COR-L47 (cell line): Measurements from ENCODE around the gene ATRN.

ENCODE experiments used
- DNase-seq: peaks from one replicate; lab custom pipeline; 2025; lab: John Stamatoyannopoulos, UW

ATRN gene

GRCh38 chr20:3674995-3675900 lies 204.4 kb downstream of the ATRN start:
- no peak for DNase-seq

- no peak for DNase-seq
Measured at GRCh38 chr20:3677733-3678132, 206.9 kb downstream of the ATRN start.

- DNase-seq = no peak
Measured at GRCh38 chr20:3678198-3678597, 207.4 kb downstream of the ATRN start.

- no peak for DNase-seq
Measured at GRCh38 chr20:3678856-3679720, 208.3 kb downstream of the ATRN start.

- DNase-seq = no peak
Measured at GRCh38 chr20:3679749-3680700, 209.2 kb downstream of the ATRN start.

- DNase-seq = no peak
Measured at GRCh38 chr20:3680701-3681351, 210.0 kb downstream of the ATRN start.

- DNase-seq = no peak
Measured at GRCh38 chr20:3681352-3681930, 210.6 kb downstream of the ATRN start.

GRCh38 chr20:3681931-3682781 lies 211.3 kb downstream of the ATRN start, which contains the start of gene ADAM33:
ADAM33 (minus strand) TSS chr20:3682010; CDS start chr20:3682004, 6 bp downstream.
- DNase-seq = no peak

- DNase-seq = no peak
Measured at GRCh38 chr20:3685341-3685740, 214.5 kb downstream of the ATRN start.

GRCh38 chr20:3686421-3686820 lies 215.6 kb downstream of the ATRN start:
- no peak for DNase-seq

GRCh38 chr20:3686867-3687321 lies 216.1 kb downstream of the ATRN start:
- no peak for DNase-seq

GRCh38 chr20:3687655-3688054 lies 216.8 kb downstream of the ATRN start:
- no peak for DNase-seq

- no peak for DNase-seq
Measured at GRCh38 chr20:3689978-3690377, 219.2 kb downstream of the ATRN start.

- no peak for DNase-seq
Measured at GRCh38 chr20:3690413-3690812, 219.6 kb downstream of the ATRN start.

- DNase-seq = no peak
Measured at GRCh38 chr20:3691306-3691705, 220.5 kb downstream of the ATRN start.

- no peak for DNase-seq
Measured at GRCh38 chr20:3691897-3692296, 221.1 kb downstream of the ATRN start.

- DNase-seq = no peak
Measured at GRCh38 chr20:3692706-3693294, 222.0 kb downstream of the ATRN start.

GRCh38 chr20:3693376-3693775 lies 222.6 kb downstream of the ATRN start:
- no peak for DNase-seq

GRCh38 chr20:3694864-3695263 lies 224.0 kb downstream of the ATRN start:
- DNase-seq = no peak
